IMR-90 (cell line): ENCODE measurements around the gene MLLT10. TPM values are rescaled to one million over a fixed set of nuclear protein-coding genes. Genes with fewer than 3 reads are reported as not detected.

ENCODE experiments used
- ATAC-seq: fragments of 200-7000 bp; cut with Tn5 transposase; 2 replicates; pipeline ENCODE4 v1.9.1; 2020; ENCODE audit warnings: low read depth, mild to moderate bottlenecking, moderate library complexity
- BruUV-seq: library from RNA; stranded (reverse); fragments of 400-500 nt; replicated peaks from 2 replicates; lab custom pipeline; 2021; lab: Mats Ljungman, UMichigan
- CTCF ChIA-PET: fragments of 300-600 bp; formaldehyde crosslinking; extraction: SDS; loops from one replicate; lab custom pipeline; 2021; ENCODE audit warnings: antibody characterized with exemption; lab: Yijun Ruan, JAX
- POLR2A ChIA-PET: fragments of 300-600 bp; sonication (Branson Sonifier 250); formaldehyde crosslinking; loops from one replicate; lab custom pipeline; 2022; ENCODE audit warnings: antibody characterized with exemption; ENCODE audit not compliant: unreplicated experiment; lab: Charles Lee
- DNase-seq: peaks from one replicate; pipeline ENCODE4 v3.0.0; 2013
- H2AFZ ChIP-seq: replicated peaks from 2 replicates; pipeline ENCODE3; 2013; ENCODE audit warnings: low read length, mild to moderate bottlenecking; ENCODE audit not compliant: poor library complexity
- H2AK5ac ChIP-seq: 2 replicates; pipeline ENCODE4 v1.6.1; 2013; ENCODE audit warnings: low read depth, low read length, inconsistent platforms
- H2AK9ac ChIP-seq: replicated peaks from 2 replicates; pipeline ENCODE3; 2013; ENCODE audit warnings: mild to moderate bottlenecking, low read depth, low read length, moderate library complexity; ENCODE audit not compliant: poor library complexity
- H2BK120ac ChIP-seq: 2 replicates; pipeline ENCODE4 v1.6.1; 2013; ENCODE audit warnings: low read depth, low read length, inconsistent platforms
- H2BK15ac ChIP-seq: 3 replicates; pipeline ENCODE4 v1.6.1; 2013; ENCODE audit warnings: low read depth, low read length, inconsistent platforms
- H2BK20ac ChIP-seq: 2 replicates; pipeline ENCODE4 v1.6.1; 2013; ENCODE audit warnings: low read depth, mild to moderate bottlenecking, inconsistent platforms, low read length, moderate library complexity
- H2BK5ac ChIP-seq: 2 replicates; pipeline ENCODE4 v1.6.1; 2013; ENCODE audit warnings: mild to moderate bottlenecking, low read depth, low read length, inconsistent platforms; ENCODE audit not compliant: poor library complexity, severe bottlenecking
- H3K14ac ChIP-seq: replicated peaks from 2 replicates; pipeline ENCODE4 v1.6.1; 2013; ENCODE audit warnings: low read depth, low read length, inconsistent platforms
- H3K18ac ChIP-seq: 2 replicates; pipeline ENCODE4 v1.6.1; 2013; ENCODE audit warnings: low read depth, low read length, control low read depth
- H3K23ac ChIP-seq: 2 replicates; pipeline ENCODE4 v1.6.1; 2013; ENCODE audit warnings: low read depth, low read length, inconsistent platforms
- H3K27ac ChIP-seq: 2 replicates; pipeline ENCODE4 v1.5.1; 2013; ENCODE audit warnings: mild to moderate bottlenecking, control low read depth, low read length; ENCODE audit not compliant: insufficient read depth
- H3K27me3 ChIP-seq: 2 replicates; pipeline ENCODE4 v1.6.1; 2013; ENCODE audit warnings: low read length; ENCODE audit not compliant: control insufficient read depth, insufficient read depth
- H3K36me3 ChIP-seq: 2 replicates; pipeline ENCODE4 v1.6.1; 2013; ENCODE audit warnings: low read length, mixed read lengths; ENCODE audit not compliant: control insufficient read depth, insufficient read depth
- H3K4ac ChIP-seq: 2 replicates; pipeline ENCODE4 v1.6.1; 2013; ENCODE audit warnings: low read depth, low read length, inconsistent platforms
- H3K4me1 ChIP-seq: 2 replicates; pipeline ENCODE4 v1.6.1; 2013; ENCODE audit warnings: low read length, mixed read lengths; ENCODE audit not compliant: control insufficient read depth, insufficient read depth
- H3K4me2 ChIP-seq: 2 replicates; pipeline ENCODE4 v1.6.1; 2013; ENCODE audit warnings: low read depth, mild to moderate bottlenecking, control low read depth, low read length, moderate library complexity
- H3K4me3 ChIP-seq: 2 replicates; pipeline ENCODE4 v1.5.1; 2013; ENCODE audit warnings: low read depth, mild to moderate bottlenecking, control low read depth, low read length, moderate library complexity; ENCODE audit not compliant: insufficient read depth
- H3K56ac ChIP-seq: 2 replicates; pipeline ENCODE4 v1.6.1; 2013; ENCODE audit warnings: low read length, inconsistent platforms; ENCODE audit not compliant: insufficient read depth; ENCODE audit errors: extremely low read depth
- H3K79me1 ChIP-seq, 2 experiments: 2 replicates each; pipeline ENCODE4 v1.6.1; 2013; ENCODE audit warnings: low read length in 2 of 2, inconsistent platforms in 1 of 2, low read depth in 1 of 2
- H3K9ac ChIP-seq: 2 replicates; pipeline ENCODE4 v1.6.1; 2013; ENCODE audit warnings: low read depth, low read length, control low read depth
- H3K9me1 ChIP-seq: 2 replicates; pipeline ENCODE4 v1.6.1; 2013; ENCODE audit warnings: low read length, inconsistent platforms; ENCODE audit not compliant: insufficient read depth
- H3K9me3 ChIP-seq: 2 replicates; pipeline ENCODE4 v1.6.1; 2013; ENCODE audit warnings: low read length; ENCODE audit not compliant: control insufficient read depth, insufficient read depth
- H4K20me1 ChIP-seq: 2 replicates; pipeline ENCODE4 v1.6.1; 2013; ENCODE audit warnings: low read length, inconsistent platforms; ENCODE audit not compliant: insufficient read depth
- H4K5ac ChIP-seq: 2 replicates; pipeline ENCODE4 v1.6.1; 2013; ENCODE audit warnings: mild to moderate bottlenecking, low read depth, low read length, control low read depth
- H4K8ac ChIP-seq, 2 experiments: 2 replicates each; pipeline ENCODE4 v1.6.1; 2013; ENCODE audit warnings: low read depth in 2 of 2, low read length in 2 of 2, control low read depth in 1 of 2, inconsistent platforms in 1 of 2
- H4K91ac ChIP-seq: 2 replicates; pipeline ENCODE4 v1.6.1; 2013; ENCODE audit warnings: low read depth, low read length, inconsistent platforms; ENCODE audit not compliant: insufficient read depth
- BHLHE40 ChIP-seq: fragments of 150-350 bp; IDR thresholded peaks from 2 replicates; pipeline ENCODE4 v1.6.1; 2016; ENCODE audit warnings: mild to moderate bottlenecking, low read depth, low read length
- CEBPB ChIP-seq: IDR thresholded peaks from 2 replicates; pipeline ENCODE4 v1.6.1; 2012; ENCODE audit warnings: low read depth, low read length, improper control_type of control experiment
- CHD1 ChIP-seq: IDR thresholded peaks from 2 replicates; pipeline ENCODE4 v1.6.1; 2012; ENCODE audit warnings: low read depth, low read length, improper control_type of control experiment
- CTCF ChIP-seq: conservative IDR thresholded peaks from 2 replicates; pipeline ENCODE4 v1.5.1; 2012; ENCODE audit warnings: mild to moderate bottlenecking, low read depth, low read length, improper control_type of control experiment
- ELK1 ChIP-seq: fragments of 150-350 bp; IDR thresholded peaks from 2 replicates; pipeline ENCODE4 v1.6.1; 2016; ENCODE audit warnings: low read depth, mild to moderate bottlenecking, low read length, moderate library complexity, borderline replicate concordance
- FOS ChIP-seq: fragments of 150-350 bp; IDR thresholded peaks from 2 replicates; pipeline ENCODE4 v1.6.1; 2016; ENCODE audit warnings: low read depth, low read length
- MAFK ChIP-seq: IDR thresholded peaks from 2 replicates; pipeline ENCODE4 v1.6.1; 2012; ENCODE audit warnings: low read depth, low read length, improper control_type of control experiment
- MAZ ChIP-seq: IDR thresholded peaks from 2 replicates; pipeline ENCODE4 v1.6.1; 2012; ENCODE audit warnings: low read depth, mild to moderate bottlenecking, low read length, improper control_type of control experiment, moderate library complexity, borderline replicate concordance
- MXI1 ChIP-seq: IDR thresholded peaks from 2 replicates; pipeline ENCODE4 v1.6.1; 2012; ENCODE audit warnings: low read depth, mild to moderate bottlenecking, low read length, moderate library complexity, borderline replicate concordance
- NFE2L2 ChIP-seq: fragments of 150-350 bp; IDR thresholded peaks from 2 replicates; pipeline ENCODE4 v1.6.1; 2016; ENCODE audit warnings: low read depth, mild to moderate bottlenecking, low read length
- POLR2A ChIP-seq: IDR thresholded peaks from 2 replicates; pipeline ENCODE4 v1.6.1; 2012; ENCODE audit warnings: mild to moderate bottlenecking, low read depth, low read length
- RAD21 ChIP-seq: IDR thresholded peaks from 2 replicates; pipeline ENCODE4 v1.6.1; 2012; ENCODE audit warnings: low read length, improper control_type of control experiment
- RCOR1 ChIP-seq: IDR thresholded peaks from 2 replicates; pipeline ENCODE4 v1.6.1; 2012; ENCODE audit warnings: mild to moderate bottlenecking, low read length, improper control_type of control experiment; ENCODE audit not compliant: insufficient replicate concordance
- RFX5 ChIP-seq: IDR thresholded peaks from 2 replicates; pipeline ENCODE4 v1.8.0; 2012; ENCODE audit warnings: low read depth, mild to moderate bottlenecking, low read length, moderate library complexity
- SMC3 ChIP-seq: fragments of 150-350 bp; IDR thresholded peaks from 2 replicates; pipeline ENCODE4 v1.6.1; 2016; ENCODE audit warnings: low read depth, mild to moderate bottlenecking, antibody characterized with exemption, low read length, moderate library complexity
- USF2 ChIP-seq: fragments of 150-350 bp; IDR thresholded peaks from 2 replicates; pipeline ENCODE4 v1.6.1; 2017; ENCODE audit warnings: mild to moderate bottlenecking, antibody characterized with exemption, low read length, low read depth
- WGBS, 2 experiments: methylation state at CpG; one replicate each; pipeline versions ENCODE4 v1.1.5 to v1.1.7; 2013; ENCODE audit warnings: missing lambda C conversion rate in 2 of 2; ENCODE audit not compliant: insufficient read length in 1 of 2; ENCODE audit errors: extremely low coverage in 2 of 2; 5-methylcytosine and 5-hydroxymethylcytosine counted together
- dilution Hi-C: fragments of 300-500 bp; cut with HindIII; formaldehyde crosslinking; loops from one replicate; pipeline ENCODE4 v1.14.3; 2018; ENCODE audit warnings: low sequenced_read_pairs; ENCODE audit not compliant: unreplicated experiment
- in situ Hi-C: fragments of 300-500 bp; cut with MboI; formaldehyde crosslinking; loops from 3 replicates; pipeline ENCODE4 v1.14.3; 2019; ENCODE audit warnings: low sequenced_read_pairs, inconsistent platforms, mixed read lengths
- intact Hi-C: fragments of 100-400 bp; cut with micrococcal nuclease; formaldehyde crosslinking; loops from 2 replicates; pipeline ENCODE4 v1.10.0; 2022
- polyA plus RNA-seq, 3 experiments: library from polyadenylated mRNA; depleted of rRNA; stranded (reverse); fragments of >200 nt; gene quantifications; 2 replicates each; pipeline ENCODE4 v1.2.3, GENCODE V29; 2012; ENCODE audit warnings: low replicate concordance in 1 of 3
- total RNA-seq: library from RNA; depleted of rRNA; stranded (reverse); fragments of >200 nt; gene quantifications from 2 replicates; pipeline ENCODE4 v1.2.3, GENCODE V29; 2012

The MLLT10 gene
- total and polyA plus RNA-seq, 2 of the 4 experiments (the other 2 are of a cell fraction) = 22.5 to 29.0 TPM

- Histone ChIP-seq H3K4me3 (no peak overlapping the region), H2AK5ac (no peak overlapping the region), H3K23ac (no peak overlapping the region), H3K36me3 (no peaks in the 10 kb centered on the region), H2BK15ac (no peak overlapping the region), H3K27ac (no peak overlapping the region), H2AK9ac (no peak overlapping the region), H3K56ac (no peak overlapping the region), H3K4me2 (no peak overlapping the region), H3K18ac (no peak overlapping the region), H4K5ac (no peak overlapping the region), H3K9ac (no peak overlapping the region), H3K4ac (no peak overlapping the region), H4K8ac (no peak overlapping the region), H2BK5ac (no peak overlapping the region), H4K91ac (no peak overlapping the region), H2AFZ (no peak overlapping the region), H2BK120ac (no peak overlapping the region), H4K20me1 (no peaks in the 10 kb centered on the region), H3K14ac (no peak overlapping the region), H3K79me1 (no peaks in the 10 kb centered on the region), H2BK20ac (no peak overlapping the region), H3K27me3 (no peaks in the 10 kb centered on the region), H3K9me3 (no peaks in the 10 kb centered on the region), H3K9me1 (no peaks in the 10 kb centered on the region), H3K4me1 (no peaks in the 10 kb centered on the region)
- no CpG with 5 or more reads among the region's 10 CpGs for WGBS, 2 experiments
- dilution Hi-C loops (no loop called here), intact Hi-C loops (no loop called here), in situ Hi-C loops (loop anchor here (5.0 to 25.0 kb wide), 3 partner anchors 205 to 1500 kb away; no protein-coding TSS in a partner anchor)
- CTCF ChIA-PET = no interaction called here
- DNase-seq (no peak), ATAC-seq (no peak)
- no TSS peak for BruUV-seq
- TF ChIP-seq CHD1 (no peak), MAZ (no peak), RAD21 (no peak), MAFK (no peak), BHLHE40 (no peak), USF2 (no peak), FOS (no peak), MXI1 (no peak), RFX5 (no peak), CTCF (no peak), ELK1 (no peak), NFE2L2 (no peak), POLR2A (no peak), CEBPB (no peak), RCOR1 (no peak), SMC3 (no peak)
- POLR2A ChIA-PET = no interaction called here
Measured at GRCh38 chr10:21487416-21488180, 46.4 kb upstream of the MLLT10 start.
